ENCODE results near the gene PCNX2.
A peak's percentile ranks its signal among the peaks of the same experiment; 100 is the strongest.

Gene PCNX2, protein sequence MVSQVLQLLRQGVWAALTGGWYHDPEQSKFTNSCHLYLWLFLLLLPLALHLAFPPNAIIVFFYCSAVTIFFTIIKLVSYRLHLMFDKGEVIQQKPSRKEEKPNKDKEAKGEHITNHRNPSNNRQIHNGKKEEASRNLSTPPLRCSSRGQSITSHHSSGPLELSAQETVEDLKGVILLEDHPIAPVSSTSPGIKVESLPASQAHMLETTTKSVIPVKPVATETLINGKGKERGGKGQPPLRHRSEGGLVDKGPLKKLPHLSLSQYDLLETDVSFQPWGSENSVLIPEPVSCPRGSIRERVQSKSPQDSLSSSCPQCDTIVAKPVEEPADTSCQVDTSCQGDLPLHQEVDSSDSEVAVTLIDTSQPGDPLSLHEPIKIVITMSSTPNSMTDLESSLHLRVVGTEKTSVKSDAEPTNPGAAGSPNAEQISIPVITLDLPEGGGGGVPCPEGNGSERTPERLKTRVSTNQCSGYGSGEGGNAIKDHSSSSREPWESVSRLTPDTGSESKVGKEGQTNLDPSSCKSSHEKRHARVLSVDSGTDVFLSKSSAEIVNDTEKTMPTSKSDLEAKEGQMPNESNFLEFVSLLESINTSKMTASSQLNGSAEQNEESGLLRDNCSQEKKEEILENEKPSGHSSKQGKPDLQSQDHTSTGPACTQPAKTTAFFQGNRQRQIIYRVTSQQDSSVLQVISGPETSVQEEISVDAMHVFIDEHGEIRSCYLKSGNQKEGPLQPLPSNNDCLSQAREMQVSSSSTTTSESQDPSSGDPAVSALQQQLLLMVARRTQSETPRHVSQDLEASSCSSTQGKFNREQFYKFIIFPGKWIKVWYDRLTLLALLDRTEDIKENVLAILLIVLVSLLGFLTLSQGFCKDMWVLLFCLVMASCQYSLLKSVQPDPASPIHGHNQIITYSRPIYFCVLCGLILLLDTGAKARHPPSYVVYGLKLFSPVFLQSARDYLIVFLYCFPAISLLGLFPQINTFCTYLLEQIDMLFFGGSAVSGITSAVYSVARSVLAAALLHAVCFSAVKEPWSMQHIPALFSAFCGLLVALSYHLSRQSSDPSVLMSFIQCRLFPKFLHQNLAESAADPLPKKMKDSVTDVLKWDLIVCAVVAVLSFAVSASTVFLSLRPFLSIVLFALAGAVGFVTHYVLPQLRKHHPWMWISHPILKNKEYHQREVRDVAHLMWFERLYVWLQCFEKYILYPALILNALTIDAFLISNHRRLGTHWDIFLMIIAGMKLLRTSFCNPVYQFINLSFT (N-terminal part only)
- 2.2 to 21.8 (median 11.0) reads per million in 17 experiments for total RNA-seq

GRCh38 chr1:233295237-233295974 is at the start of gene PCNX2:
PCNX2 (minus strand) TSS chr1:233295725; CDS start chr1:233295478, 247 bp downstream.
- peak; percentile 37 to 74 (median 56) for DNase-seq

DNA sequence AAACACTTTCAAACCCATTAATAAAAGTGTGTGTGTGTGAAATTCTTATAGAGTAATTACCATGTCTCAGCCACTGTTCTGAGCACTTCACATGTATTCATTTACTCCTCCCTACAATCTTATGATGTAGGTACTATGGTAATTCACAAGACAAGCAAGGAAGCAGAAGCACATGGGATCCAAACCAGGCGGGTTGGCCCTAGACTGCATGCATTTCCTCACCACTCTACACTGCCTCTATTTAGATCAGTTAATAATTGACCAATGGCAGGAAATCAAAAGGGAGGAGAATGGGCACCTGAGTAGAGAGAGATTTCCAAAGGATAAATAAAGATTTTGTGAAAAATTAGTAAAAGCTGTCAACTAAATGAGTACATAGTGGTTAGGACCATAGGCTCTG is 47.7 kb upstream of the PCNX2 start:
- no peak for DNase-seq

DNA sequence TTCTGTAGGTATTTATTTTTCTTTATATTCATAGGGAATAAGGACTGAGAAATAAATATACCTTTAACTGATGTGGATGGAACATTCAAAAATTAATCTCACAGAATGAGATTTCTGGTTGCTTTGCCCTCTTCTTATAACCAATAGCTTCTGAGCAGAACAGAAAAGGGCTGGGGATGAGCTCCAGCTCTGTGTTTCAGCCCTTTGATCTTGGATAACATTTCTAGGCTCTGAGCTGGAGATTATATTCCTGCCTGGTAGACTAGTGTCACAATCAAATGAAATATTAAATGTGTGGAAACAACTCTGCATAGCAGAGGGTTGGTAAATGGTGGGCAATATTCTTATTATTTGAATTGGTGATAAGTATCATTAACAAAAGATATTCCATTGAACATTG is 46.6 kb upstream of the PCNX2 start:
- no peak for DNase-seq

DNA sequence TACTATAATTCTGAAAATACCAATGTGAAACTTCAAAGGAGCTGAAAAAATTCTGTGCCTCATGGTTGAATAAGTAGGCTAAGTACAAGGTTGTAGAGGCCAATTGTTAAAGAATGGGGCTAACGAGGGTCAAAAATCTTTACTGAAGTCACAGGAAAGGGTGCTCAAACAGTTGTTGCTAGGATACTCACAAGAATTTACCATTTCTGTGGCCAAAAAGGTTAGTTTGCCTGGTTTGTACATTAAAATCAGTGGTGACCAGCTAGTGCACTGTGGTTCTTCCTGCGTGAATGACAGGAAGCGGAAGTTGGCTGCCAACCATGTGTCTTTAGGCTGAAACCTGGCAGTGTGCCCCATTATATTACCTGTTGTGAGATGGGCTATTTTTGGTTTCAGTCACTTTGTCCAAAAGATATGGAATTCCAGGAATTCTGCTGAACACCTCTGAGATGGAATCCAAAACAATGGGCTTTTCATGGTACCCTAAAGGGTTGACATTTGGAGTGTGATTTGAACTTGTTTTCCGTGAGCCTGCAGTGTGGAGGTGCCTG is 45.5 kb upstream of the PCNX2 start:
- peak in 1 of 4 experiments; percentile 21 for DNase-seq

- peak in 1 of 4 experiments; percentile 14 for DNase-seq
Observed at GRCh38 chr1:233340031-233340555, 44.6 kb upstream of the PCNX2 start.

DNA sequence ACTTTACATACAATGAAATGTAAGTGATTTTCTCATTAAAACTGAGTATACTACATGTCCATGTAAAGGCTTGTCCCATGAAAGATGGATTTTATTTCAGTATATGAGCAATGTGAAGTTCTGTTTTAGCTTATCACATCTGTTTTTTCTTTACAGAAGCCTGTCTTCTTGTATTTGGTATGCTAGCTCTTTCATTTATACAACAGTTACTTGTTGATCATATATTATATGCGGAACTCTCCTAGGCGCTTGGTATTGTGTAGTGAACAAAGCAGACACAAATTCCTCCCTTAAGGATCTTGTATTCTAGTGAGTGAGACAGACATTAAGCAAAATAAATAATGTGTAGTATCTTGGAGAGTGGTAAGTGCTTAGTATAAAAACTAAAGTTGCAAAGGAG is 42.6 kb upstream of the PCNX2 start:
- DNase-seq, result no peak

DNA sequence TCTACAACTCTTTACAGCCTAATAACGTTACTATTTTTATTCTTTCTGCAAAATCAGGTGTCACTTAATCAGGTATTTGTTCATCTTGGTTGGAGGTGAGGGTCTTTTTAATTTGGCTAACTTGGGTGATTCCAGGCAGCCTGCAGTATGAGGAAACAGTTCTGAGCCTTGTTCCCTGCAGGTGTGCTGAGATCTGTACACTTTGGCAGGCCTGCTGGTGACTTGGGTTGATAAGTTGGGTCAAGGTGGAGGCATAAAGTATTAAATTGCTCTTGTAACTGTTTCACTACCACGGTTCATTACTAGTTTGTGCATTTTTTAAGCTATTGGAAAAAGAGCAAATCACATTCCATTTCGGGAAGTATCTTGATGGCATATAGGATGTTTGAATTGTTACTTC is 42.0 kb upstream of the PCNX2 start:
- DNase-seq, result no peak

GRCh38 chr1:233336554-233337456 is 41.3 kb upstream of the PCNX2 start:
- DNase-seq, result no peak

GRCh38 chr1:233334092-233334491 is 38.6 kb upstream of the PCNX2 start:
- DNase-seq, result no peak

GRCh38 chr1:233333086-233333485 is 37.6 kb upstream of the PCNX2 start:
- peak in 3 of 4 experiments; percentile 30 to 63 (median 46) for DNase-seq

- no peak for DNase-seq
Observed at GRCh38 chr1:233331676-233332519, 36.4 kb upstream of the PCNX2 start.

GRCh38 chr1:233328142-233328921 is 32.8 kb upstream of the PCNX2 start:
- peak in 3 of 4 experiments; percentile 20 to 54 (median 45) for DNase-seq

GRCh38 chr1:233327651-233328141 is 32.2 kb upstream of the PCNX2 start, which contains the start of gene MAP3K21:
MAP3K21 (plus strand) TSS chr1:233327724; CDS start chr1:233328029, 305 bp downstream.
- no peak for DNase-seq

DNA sequence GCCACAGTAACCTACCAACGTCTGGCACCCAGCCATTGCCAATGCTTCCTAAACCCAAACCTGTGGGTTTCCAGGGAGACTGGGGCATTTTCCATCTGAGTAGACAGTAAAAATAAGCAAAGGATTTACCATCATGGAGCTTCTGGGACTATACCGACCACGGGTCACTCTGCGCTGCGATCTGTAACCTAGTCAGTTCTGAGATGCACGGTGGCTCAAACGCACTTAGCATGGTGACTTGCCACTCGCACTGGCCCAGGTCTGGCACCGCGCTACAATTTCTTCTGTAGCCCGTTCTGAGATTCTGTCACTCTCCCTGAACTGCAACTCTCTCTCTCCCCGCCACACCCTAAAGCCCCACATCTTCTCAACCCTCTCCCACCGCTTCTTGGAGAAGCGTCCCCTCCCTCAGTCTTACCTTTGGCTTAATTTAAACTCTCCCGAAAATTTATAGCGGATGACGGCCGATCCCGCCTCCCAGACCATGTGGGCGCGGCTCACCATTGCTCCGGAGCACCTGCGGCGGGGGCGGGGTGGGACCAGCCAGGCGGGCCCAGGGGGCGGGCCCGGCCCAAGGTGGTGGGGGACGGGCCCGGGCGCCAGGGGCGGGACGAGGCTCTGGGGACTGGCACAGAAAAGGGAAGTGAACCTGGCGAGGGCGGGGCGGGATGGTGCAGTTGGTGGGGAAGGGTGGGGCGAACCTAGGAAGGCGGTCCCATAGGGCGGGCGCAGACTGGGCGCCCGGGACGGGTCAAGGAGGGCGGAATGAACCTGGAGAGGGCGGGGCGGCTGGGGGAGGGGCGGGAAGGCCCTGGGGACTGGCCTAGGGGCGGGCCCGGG is 31.5 kb upstream of the PCNX2 start:
- DNase-seq, result peak; percentile 91 to 96 (median 94)

GRCh38 chr1:233326319-233326718 is 30.8 kb upstream of the PCNX2 start:
- DNase-seq, result no peak

DNA sequence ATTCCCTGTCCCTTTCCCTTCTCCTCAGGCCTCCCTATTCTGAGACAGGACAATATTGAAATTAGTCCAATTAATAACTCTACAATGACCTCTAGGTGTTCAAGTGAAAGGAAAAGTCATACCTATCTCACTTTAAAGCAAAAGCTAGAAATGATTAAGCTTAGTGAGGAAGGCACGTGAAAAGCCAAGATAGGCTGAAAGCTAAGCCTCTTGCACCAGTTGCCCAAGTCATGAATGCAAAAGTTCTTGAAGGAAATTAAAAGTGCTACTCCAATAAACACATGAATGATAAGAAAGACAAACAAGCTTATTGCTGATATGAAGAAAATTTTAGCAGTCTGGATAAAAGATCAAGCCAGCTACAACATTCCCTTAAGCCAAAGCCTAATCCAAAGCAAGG is 28.2 kb upstream of the PCNX2 start:
- no peak for DNase-seq

DNA sequence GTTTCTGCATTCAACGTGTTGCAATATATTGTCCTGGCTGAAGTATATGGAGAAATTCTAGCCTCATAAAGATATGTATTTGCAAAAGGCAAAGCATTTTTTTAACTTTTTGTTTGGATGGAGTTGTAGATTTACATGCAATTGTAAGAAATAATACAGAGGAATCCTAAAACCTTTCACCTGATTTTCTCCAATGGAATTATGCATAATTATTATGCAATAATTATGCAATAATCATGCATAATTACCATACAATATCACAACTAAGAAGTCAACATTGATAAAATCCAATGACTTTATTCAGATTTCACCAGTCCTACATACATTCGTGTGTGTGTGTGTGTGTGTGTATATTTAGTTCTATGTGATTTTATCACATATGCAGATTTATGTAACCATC is 24.5 kb upstream of the PCNX2 start:
- DNase-seq, result no peak
